Muscle layer of colon (tissue), 2 donors: ENCODE measurements around the gene EXOSC2.

Experiments
- H3K27ac ChIP-seq: one replicate; pipeline ENCODE4 v1.7.0; 2013; ENCODE audit warnings: low read depth, mild to moderate bottlenecking, low read length, moderate library complexity
- H3K27me3 ChIP-seq, 2 donors: one replicate each; pipeline ENCODE4 v1.7.0; 2013; ENCODE audit warnings: low read length in 2 of 2, mild to moderate bottlenecking in 2 of 2; ENCODE audit not compliant: insufficient read depth in 2 of 2, control insufficient read depth in 1 of 2
- H3K36me3 ChIP-seq: one replicate; pipeline ENCODE4 v1.7.0; 2013; ENCODE audit warnings: mild to moderate bottlenecking, low read length; ENCODE audit not compliant: insufficient read depth
- H3K4me1 ChIP-seq: one replicate; pipeline ENCODE4 v1.7.0; 2013; ENCODE audit warnings: mild to moderate bottlenecking, low read length; ENCODE audit not compliant: insufficient read depth
- H3K4me3 ChIP-seq, 2 donors: one replicate each; pipeline ENCODE4 v1.7.0; 2013; ENCODE audit warnings: low read length in 2 of 2, low read depth in 1 of 2, mild to moderate bottlenecking in 1 of 2, moderate library complexity in 1 of 2
- H3K9ac ChIP-seq: one replicate; pipeline ENCODE4 v1.7.0; 2013; ENCODE audit warnings: low read length
- H3K9me3 ChIP-seq: one replicate; pipeline ENCODE4 v1.7.0; 2013; ENCODE audit warnings: mild to moderate bottlenecking, low read length
- donor health status: abdominal sarcoma.
- donor health status: Adenocarcinoma of cecum.

The EXOSC2 gene

DNA sequence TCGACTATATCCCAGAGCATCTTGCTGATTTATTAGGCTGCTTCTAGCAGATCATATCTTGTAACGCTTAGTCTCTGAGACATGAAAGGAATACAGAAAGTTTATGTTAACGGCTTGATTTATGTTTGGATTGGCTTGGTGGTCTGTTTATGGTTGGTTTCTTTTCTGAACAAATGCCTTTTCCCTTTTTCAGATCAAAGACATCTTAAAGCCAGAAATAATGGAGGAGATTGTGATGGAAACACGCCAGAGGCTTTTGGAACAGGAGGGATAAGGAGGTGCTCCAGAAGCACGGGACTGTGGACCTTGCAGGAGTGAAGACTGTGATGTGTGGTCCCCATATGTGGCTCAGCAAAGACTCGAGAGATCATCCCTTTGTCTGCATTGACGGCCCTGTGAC is 9.9 kb downstream of the EXOSC2 start:
- H3K27me3 ChIP-seq = no peaks in the 10 kb centered on the region
- H3K4me3 ChIP-seq = no peak overlapping the region
- H3K9ac ChIP-seq = no peak overlapping the region
- no peak overlapping the region for H3K27ac ChIP-seq
- no peaks in the 10 kb centered on the region for H3K9me3 ChIP-seq
- H3K36me3 ChIP-seq = peaks cover 47% of the 10 kb centered on the region
- no peaks in the 10 kb centered on the region for H3K4me1 ChIP-seq

GRCh38 chr9:130707225-130707976 is 13.8 kb downstream of the EXOSC2 start:
- H3K9ac ChIP-seq = no peak overlapping the region
- no peak overlapping the region for H3K27ac ChIP-seq
- H3K9me3 ChIP-seq = no peaks in the 10 kb centered on the region
- H3K27me3 ChIP-seq = no peaks in the 10 kb centered on the region
- H3K4me1 ChIP-seq = no peaks in the 10 kb centered on the region
- H3K4me3 ChIP-seq = no peak overlapping the region
- H3K36me3 ChIP-seq = peaks cover 24% of the 10 kb centered on the region

GRCh38 chr9:130710822-130711352 is 17.3 kb downstream of the EXOSC2 start:
- Histone ChIP-seq H3K27ac (no peak overlapping the region), H3K9me3 (no peaks in the 10 kb centered on the region), H3K4me1 (peaks cover 6% of the 10 kb centered on the region), H3K4me3 (no peak overlapping the region), H3K36me3 (no peaks in the 10 kb centered on the region), H3K9ac (no peak overlapping the region), H3K27me3 (no peaks in the 10 kb centered on the region)

GRCh38 chr9:130711469-130711868 is 17.9 kb downstream of the EXOSC2 start:
- no peaks in the 10 kb centered on the region for H3K36me3 ChIP-seq
- peaks cover 12% of the 10 kb centered on the region for H3K4me1 ChIP-seq
- H3K27me3 ChIP-seq = no peaks in the 10 kb centered on the region
- H3K4me3 ChIP-seq = no peak overlapping the region
- no peak overlapping the region for H3K9ac ChIP-seq
- H3K27ac ChIP-seq = no peak overlapping the region
- H3K9me3 ChIP-seq = no peaks in the 10 kb centered on the region

DNA sequence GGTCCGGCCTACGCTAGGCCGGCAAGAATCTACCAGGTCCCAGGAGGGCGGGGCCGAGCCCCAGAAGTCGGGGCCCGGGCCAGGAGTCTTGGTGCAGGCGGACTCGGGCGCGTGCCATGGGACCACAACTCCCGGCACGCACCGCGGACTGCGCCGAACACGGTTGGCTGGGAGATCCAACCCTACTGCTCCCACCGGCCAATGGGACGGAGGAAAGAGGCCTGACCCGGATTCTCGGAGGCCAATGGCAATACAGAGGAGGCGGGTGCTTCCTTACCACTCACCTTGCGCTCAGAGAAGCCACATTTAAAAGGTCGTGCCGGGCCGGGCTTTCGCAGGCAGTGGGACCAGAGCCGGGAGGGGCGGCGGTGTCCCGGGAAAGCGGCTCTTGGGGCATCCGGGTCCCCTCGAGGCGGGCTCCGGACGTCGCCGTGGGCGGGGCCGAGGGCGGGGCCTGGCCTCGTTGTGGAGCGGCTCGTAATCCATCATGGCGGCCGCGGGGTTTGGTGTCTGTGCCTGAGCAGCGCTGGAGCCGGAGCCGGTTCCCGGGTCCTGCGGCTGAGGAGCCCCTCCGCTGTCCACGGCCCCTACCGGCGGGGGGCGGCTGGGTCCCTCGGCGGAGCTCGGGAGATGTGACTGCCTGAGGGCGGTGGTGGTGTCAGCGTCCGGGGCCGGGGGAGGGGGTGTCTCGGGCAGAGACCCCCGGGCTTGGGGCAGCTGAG is 19.1 kb downstream of the EXOSC2 start:
- Histone ChIP-seq H3K4me1 (peaks cover 13% of the 10 kb centered on the region), H3K4me3 (peak overlapping the region; percentile 87 to 100), H3K27me3 (no peaks in the 10 kb centered on the region), H3K27ac (peak overlapping the region; percentile 93), H3K9ac (peak overlapping the region; percentile 60), H3K36me3 (no peaks in the 10 kb centered on the region), H3K9me3 (no peaks in the 10 kb centered on the region)

GRCh38 chr9:130713286-130713960 is 19.8 kb downstream of the EXOSC2 start:
- Histone ChIP-seq H3K4me3 (peak overlapping the region; percentile 87 to 100), H3K9ac (peak overlapping the region; percentile 60), H3K27ac (peak overlapping the region; percentile 93), H3K27me3 (no peaks in the 10 kb centered on the region), H3K36me3 (no peaks in the 10 kb centered on the region), H3K4me1 (peaks cover 13% of the 10 kb centered on the region), H3K9me3 (no peaks in the 10 kb centered on the region)

DNA sequence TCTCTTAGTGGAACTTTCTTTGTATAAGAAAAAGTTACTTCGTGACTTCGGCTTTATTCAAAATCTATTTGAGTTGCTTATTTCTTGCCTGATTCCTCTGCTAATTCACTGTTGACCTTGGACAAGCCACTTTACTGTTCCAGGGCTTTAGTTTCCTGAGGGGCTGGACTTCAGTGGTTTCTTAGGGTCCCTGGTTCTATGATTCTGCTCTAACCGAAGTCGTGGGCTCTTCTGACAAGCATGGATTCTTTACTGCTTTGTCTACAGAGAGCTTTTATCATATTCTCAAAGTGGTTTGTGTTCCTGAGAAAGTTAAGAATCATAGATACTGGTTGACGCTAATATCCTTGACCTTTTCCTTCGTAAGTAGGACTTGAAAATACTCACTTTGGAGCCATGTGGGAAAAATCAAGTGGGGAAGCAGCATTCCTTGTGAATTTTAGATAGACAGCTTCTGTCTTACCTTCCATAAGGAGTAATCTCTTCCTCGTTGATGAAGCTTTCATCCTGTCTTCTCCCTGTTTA is 21.1 kb downstream of the EXOSC2 start:
- H3K36me3 ChIP-seq = no peaks in the 10 kb centered on the region
- H3K27ac ChIP-seq = peak overlapping the region; percentile 40
- no peaks in the 10 kb centered on the region for H3K9me3 ChIP-seq
- peaks cover 13% of the 10 kb centered on the region for H3K4me1 ChIP-seq
- H3K27me3 ChIP-seq = no peaks in the 10 kb centered on the region
- H3K9ac ChIP-seq = peak overlapping the region; percentile 60
- peak overlapping the region; percentile 47 to 87 for H3K4me3 ChIP-seq

DNA sequence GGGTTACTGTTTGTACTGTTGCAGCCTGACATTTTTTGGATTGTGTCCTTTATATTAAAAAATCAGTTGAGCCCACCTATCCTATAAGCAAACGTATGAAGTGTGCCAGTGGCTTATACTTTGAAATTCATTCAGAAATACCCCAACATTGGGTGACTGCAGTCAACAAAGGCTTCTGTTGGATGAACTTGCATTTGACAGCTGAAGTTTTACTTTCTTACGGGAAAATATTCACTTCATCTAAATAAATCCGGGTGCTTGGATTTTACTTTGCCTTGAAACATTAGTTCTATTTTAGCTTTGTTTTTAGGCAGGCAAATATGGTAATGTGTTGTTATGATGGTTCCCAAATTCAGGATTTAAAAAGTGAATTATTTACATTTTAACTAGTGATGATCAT is 21.7 kb downstream of the EXOSC2 start:
- Histone ChIP-seq H3K36me3 (no peaks in the 10 kb centered on the region), H3K4me3 (peak overlapping the region; percentile 47 to 87), H3K9me3 (no peaks in the 10 kb centered on the region), H3K9ac (peak overlapping the region; percentile 60), H3K4me1 (peaks cover 13% of the 10 kb centered on the region), H3K27ac (peak overlapping the region; percentile 40), H3K27me3 (no peaks in the 10 kb centered on the region)

GRCh38 chr9:130718562-130718961 is 25.0 kb downstream of the EXOSC2 start:
- peaks cover 13% of the 10 kb centered on the region for H3K4me1 ChIP-seq
- H3K36me3 ChIP-seq = no peaks in the 10 kb centered on the region
- H3K4me3 ChIP-seq = no peak overlapping the region
- H3K9ac ChIP-seq = no peak overlapping the region
- H3K9me3 ChIP-seq = no peaks in the 10 kb centered on the region
- H3K27me3 ChIP-seq = no peaks in the 10 kb centered on the region
- no peak overlapping the region for H3K27ac ChIP-seq

- Histone ChIP-seq H3K27me3 (no peaks in the 10 kb centered on the region), H3K4me1 (peaks cover 7% of the 10 kb centered on the region), H3K4me3 (no peak overlapping the region), H3K9ac (no peak overlapping the region), H3K9me3 (no peaks in the 10 kb centered on the region), H3K27ac (no peak overlapping the region), H3K36me3 (no peaks in the 10 kb centered on the region)
Observed at GRCh38 chr9:130720762-130721161, 27.2 kb downstream of the EXOSC2 start.

DNA sequence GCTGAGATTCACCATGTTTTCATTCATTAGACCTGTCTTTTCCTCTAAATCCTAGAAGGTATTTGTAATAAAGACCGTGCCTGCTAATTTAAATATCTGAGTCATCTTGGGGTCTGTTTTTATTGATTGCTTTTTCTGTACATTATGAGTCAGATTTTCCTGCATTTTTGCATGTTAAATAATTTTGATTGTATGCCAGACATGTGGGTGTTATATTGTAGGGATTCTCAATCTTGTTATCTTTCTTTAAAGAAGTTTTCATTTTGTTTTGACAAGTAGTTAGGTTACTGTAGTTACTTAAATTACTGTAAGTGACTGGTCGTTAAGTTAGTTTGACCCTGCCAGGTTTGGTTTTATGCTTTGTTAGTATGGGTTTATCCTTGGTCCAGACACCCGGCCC is 35.1 kb downstream of the EXOSC2 start:
- H3K27ac ChIP-seq = no peak overlapping the region
- H3K4me1 ChIP-seq = peaks cover 13% of the 10 kb centered on the region
- no peaks in the 10 kb centered on the region for H3K27me3 ChIP-seq
- no peaks in the 10 kb centered on the region for H3K9me3 ChIP-seq
- no peak overlapping the region for H3K4me3 ChIP-seq
- no peak overlapping the region for H3K9ac ChIP-seq
- H3K36me3 ChIP-seq = no peaks in the 10 kb centered on the region
